Tibial nerve (tissue), 4 donors: Measurements from ENCODE around the gene HAP1. TPM values are rescaled to one million over a fixed set of nuclear protein-coding genes. Genes with fewer than 3 reads are reported as not detected.

ENCODE experiments used
- DNase-seq, 2 donors: peaks; one replicate each; pipeline ENCODE4 v3.0.0-alpha.2; 2019; ENCODE audit warnings: low spot score in 2 of 2
- H3K27ac ChIP-seq, 4 donors: fragments of 200-600 bp; sonication (generic) in 3 of 4; one replicate each; pipeline ENCODE4 v1.5.1; 2017 to 2019; ENCODE audit warnings: mild to moderate bottlenecking in 1 of 4
- H3K27me3 ChIP-seq, 2 donors: fragments of 200-600 bp; sonication (generic) in 1 of 2; one replicate each; pipeline versions ENCODE4 v1.5.1 to v1.6.0; 2017 to 2019
- H3K36me3 ChIP-seq, 3 donors: fragments of 200-600 bp; sonication (generic); one replicate each; pipeline ENCODE4 v1.5.1; 2018 to 2019
- H3K4me1 ChIP-seq, 4 donors: fragments of 200-600 bp; sonication (generic) in 3 of 4; one replicate each; pipeline ENCODE4 v1.5.1; 2017 to 2019
- H3K4me3 ChIP-seq, 4 donors: fragments of 200-600 bp; sonication (generic) in 3 of 4; one replicate each; pipeline ENCODE4 v1.5.1; 2017 to 2019; ENCODE audit warnings: mild to moderate bottlenecking in 1 of 4, moderate library complexity in 1 of 4
- H3K9me3 ChIP-seq, 4 donors: fragments of 200-600 bp; sonication (generic) in 3 of 4; one replicate each; pipeline ENCODE4 v1.5.1; 2017 to 2019
- CTCF ChIP-seq, 5 experiments: fragments of 200-600 bp in 3 of 5; fragments of 450-650 bp in 2 of 5; sonication (generic) in 3 of 5; IDR thresholded peaks; one replicate each; pipeline ENCODE4 v1.5.1; 2016 to 2019; ENCODE audit warnings: antibody characterized with exemption in 5 of 5, mild to moderate bottlenecking in 3 of 5, moderate library complexity in 2 of 5
- EP300 ChIP-seq, 2 donors: sonication (generic); formaldehyde crosslinking; IDR thresholded peaks; one replicate each; pipeline ENCODE4 v1.6.1; 2017; ENCODE audit warnings: antibody characterized with exemption in 2 of 2, mild to moderate bottlenecking in 1 of 2
- POLR2A ChIP-seq, 2 donors: fragments of 450-650 bp; IDR thresholded peaks; one replicate each; pipeline ENCODE4 v1.6.1; 2017; ENCODE audit warnings: antibody characterized with exemption in 2 of 2, mild to moderate bottlenecking in 2 of 2, moderate library complexity in 2 of 2
- WGBS, 2 donors: methylation state at CpG; one replicate each; pipeline ENCODE4 v1.1.5; 2018; 5-methylcytosine and 5-hydroxymethylcytosine counted together
- total RNA-seq, 4 donors: library from RNA; depleted of rRNA; stranded (reverse); fragments of >200 nt; gene quantifications; one replicate each; pipeline ENCODE4 v1.1.0, GENCODE V29; 2016

The HAP1 gene
- total RNA-seq, 4 donors from 2014 or later: 0.98 to 1.8 TPM; not detected in 2

- no peak for TF ChIP-seq EP300 (IDR thresholded peaks at IDR 0.05)
- TF ChIP-seq POLR2A (IDR thresholded peaks at IDR 0.05): no peak
- TF ChIP-seq CTCF (IDR thresholded peaks at IDR 0.05): no peak
- 57 to 70% methylated on average over 2 to 11 of the region's 12 CpGs for WGBS, 2 donors
- no peak overlapping the region for H3K4me3 ChIP-seq
- H3K4me1 ChIP-seq: no peaks in the 10 kb centered on the region
- no peaks in the 10 kb centered on the region for H3K36me3 ChIP-seq
- H3K27ac ChIP-seq: no peak overlapping the region
- H3K9me3 ChIP-seq: no peaks in the 10 kb centered on the region
- DNase-seq: no peak
- peaks cover 0 to 16% of the 10 kb centered on the region in 2 donors for H3K27me3 ChIP-seq
These were observed 6.4 kb downstream of the HAP1 start for GRCh38 chr17:41728056-41728455.

- Histone ChIP-seq H3K4me1 (no peaks in the 10 kb centered on the region), H3K4me3 (no peak overlapping the region), H3K9me3 (no peaks in the 10 kb centered on the region), H3K27me3 (no peaks in the 10 kb centered on the region), H3K36me3 (no peaks in the 10 kb centered on the region), H3K27ac (no peak overlapping the region)
- DNase-seq: no peak
- TF ChIP-seq EP300 (IDR thresholded peaks at IDR 0.05) (no peak), CTCF (IDR thresholded peaks at IDR 0.05) (no peak), POLR2A (IDR thresholded peaks at IDR 0.05) (no peak)
- 83 to 91% methylated on average over 5 of the region's 5 CpGs for WGBS, 2 donors
These were observed 9.3 kb downstream of the HAP1 start for GRCh38 chr17:41725134-41725533.

- no peaks in the 10 kb centered on the region for H3K9me3 ChIP-seq
- no peaks in the 10 kb centered on the region for H3K36me3 ChIP-seq
- no peak overlapping the region for H3K27ac ChIP-seq
- H3K4me1 ChIP-seq: no peaks in the 10 kb centered on the region
- TF ChIP-seq CTCF (IDR thresholded peaks at IDR 0.05) (no peak), POLR2A (IDR thresholded peaks at IDR 0.05) (no peak), EP300 (IDR thresholded peaks at IDR 0.05) (no peak)
- H3K4me3 ChIP-seq: no peak overlapping the region
- 75 to 78% methylated on average over 16 of the region's 17 CpGs for WGBS, 2 donors
- DNase-seq: no peak
- H3K27me3 ChIP-seq: no peaks in the 10 kb centered on the region
These were observed 9.9 kb downstream of the HAP1 start for GRCh38 chr17:41724476-41725050.

GRCh38 chr17:41723801-41724475 lies 10.5 kb downstream of the HAP1 start:
- Histone ChIP-seq H3K27me3 (no peaks in the 10 kb centered on the region), H3K4me3 (no peak overlapping the region), H3K9me3 (no peaks in the 10 kb centered on the region), H3K4me1 (no peaks in the 10 kb centered on the region), H3K27ac (no peak overlapping the region), H3K36me3 (no peaks in the 10 kb centered on the region)
- TF ChIP-seq CTCF (IDR thresholded peaks at IDR 0.05): no peak
- no peak for DNase-seq
- WGBS, 2 donors: 72 to 73% methylated on average over 12 of the region's 12 CpGs

DNA sequence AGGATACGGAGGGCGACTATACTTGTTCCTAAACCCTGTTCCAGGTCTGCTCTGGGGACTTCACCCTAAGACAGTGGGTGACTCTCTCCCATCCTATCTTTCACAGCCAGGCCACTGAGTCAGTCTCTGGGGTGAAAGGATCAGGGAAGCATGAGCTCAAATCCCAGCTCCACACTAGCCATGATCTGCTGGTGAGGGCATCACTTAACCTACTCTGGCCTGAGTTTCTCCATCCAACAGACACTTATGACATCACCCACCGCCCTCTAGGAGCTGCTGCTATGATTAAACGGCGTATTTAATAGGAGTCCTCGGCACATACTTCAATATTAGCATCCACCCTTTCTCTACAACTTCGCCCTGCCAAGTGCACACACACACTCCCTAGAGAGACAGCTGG lies 12.2 kb downstream of the HAP1 start:
- Histone ChIP-seq H3K36me3 (no peaks in the 10 kb centered on the region), H3K9me3 (no peaks in the 10 kb centered on the region), H3K27ac (no peak overlapping the region), H3K27me3 (no peaks in the 10 kb centered on the region), H3K4me1 (peaks cover 0 to 12% (median 6%) of the 10 kb centered on the region in 4 donors), H3K4me3 (no peak overlapping the region)
- TF ChIP-seq CTCF (IDR thresholded peaks at IDR 0.05) (no peak), EP300 (IDR thresholded peaks at IDR 0.05) (no peak), POLR2A (IDR thresholded peaks at IDR 0.05) (no peak)
- no peak for DNase-seq
- WGBS, 2 donors: 80 to 87% methylated on average over 7 of the region's 7 CpGs
